ENCODE data around the gene ERV3-1. TPM values are rescaled to one million over a fixed set of nuclear protein-coding genes. Genes with fewer than 3 reads are reported as not detected.

ERV3-1 gene
- 2.8 to 5.9 TPM (median 4.0 TPM) in 5 replicates for total RNA-seq (2022; extraction: Qiagen RNA extraction; ENCODE audit: low read depth)

GRCh38 chr7:65006094-65006992, at the start of gene ERV3-1:
ERV3-1 (minus strand) TSS chr7:65006687; CDS start chr7:64993026, 13,661 bp downstream.

GRCh38 chr7:64990936-64991335, 15.6 kb downstream of the ERV3-1 start, which contains the start of gene ZNF117:
ZNF117 (minus strand) TSS chr7:64991036.

Other genes starting within 250 kb of the ERV3-1 start
- gene ZNF138, start 212.3 kb downstream of the ERV3-1 start, total RNA-seq (2022; extraction: Qiagen RNA extraction; ENCODE audit: low read depth): 2.2 to 3.4 TPM (median 3.1 TPM) in 5 replicates
- gene ZNF273, start 103.4 kb downstream of the ERV3-1 start, total RNA-seq (2022; extraction: Qiagen RNA extraction; ENCODE audit: low read depth): 1.3 to 2.8 TPM (median 2.6 TPM) in 5 replicates
- gene ZNF117, start 15.7 kb downstream of the ERV3-1 start, total RNA-seq (2022; extraction: Qiagen RNA extraction; ENCODE audit: low read depth): 0.11 to 0.34 TPM (median 0.18 TPM) in 5 replicates

Measured in A549 treated with RU486 at 1 μM for 4 hours (cell line).